Transverse colon (tissue), 4 donors: ENCODE measurements around the gene NBEA. TPM values are rescaled to one million over a fixed set of nuclear protein-coding genes. Genes with fewer than 3 reads are reported as not detected.

Source experiments
- DNase-seq: peaks from one replicate; pipeline ENCODE4 v3.0.0-alpha.2; 2019
- H3K27ac ChIP-seq, 4 donors: fragments of 200-600 bp; sonication (generic); 2 replicates each; pipeline ENCODE4 v1.5.1; 2016 to 2018; ENCODE audit warnings: inconsistent platforms in 4 of 4
- H3K27me3 ChIP-seq: fragments of 200-600 bp; sonication (generic); 2 replicates; pipeline ENCODE4 v1.5.1; 2017; ENCODE audit warnings: inconsistent platforms
- H3K36me3 ChIP-seq, 4 donors: fragments of 200-600 bp; sonication (generic); 2 replicates each; pipeline ENCODE4 v1.5.1; 2017 to 2019; ENCODE audit warnings: inconsistent platforms in 4 of 4
- H3K4me1 ChIP-seq, 4 donors: fragments of 200-600 bp; sonication (generic); 2 replicates each; pipeline ENCODE4 v1.5.1; 2017 to 2020; ENCODE audit warnings: inconsistent platforms in 4 of 4
- H3K4me3 ChIP-seq, 4 donors: fragments of 200-600 bp; sonication (generic); 1 replicate in 1 of 4; 2 replicates in 3 of 4; pipeline versions ENCODE4 v1.5.1 to v1.6.1; 2017 to 2019; ENCODE audit warnings: inconsistent platforms in 4 of 4
- H3K9me3 ChIP-seq, 2 donors: fragments of 200-600 bp; sonication (generic); 2 replicates each; pipeline ENCODE4 v1.5.1; 2017 to 2019; ENCODE audit warnings: inconsistent platforms in 2 of 2
- EP300 ChIP-seq: sonication (generic); formaldehyde crosslinking; IDR thresholded peaks from one replicate; pipeline ENCODE4 v1.6.1; 2017; ENCODE audit warnings: antibody characterized with exemption, low read depth
- POLR2A ChIP-seq: fragments of 450-650 bp; IDR thresholded peaks from one replicate; pipeline ENCODE4 v1.6.1; 2016; ENCODE audit warnings: antibody characterized with exemption, mild to moderate bottlenecking, moderate library complexity
- POLR2AphosphoS5 ChIP-seq, 3 donors: sonication (generic); formaldehyde crosslinking; IDR thresholded peaks; one replicate each; pipeline ENCODE4 v1.6.1; 2016; ENCODE audit warnings: antibody characterized with exemption in 3 of 3
- WGBS, 2 donors: methylation state at CpG; one replicate each; pipeline ENCODE4 v1.1.5; 2018; ENCODE audit warnings: low coverage in 1 of 2; 5-methylcytosine and 5-hydroxymethylcytosine counted together
- in situ Hi-C, 4 donors: fragments of 200-750 bp; cut with MboI; loops; one replicate each; pipeline versions ENCODE4 v1.15.0 to v1.15.1; 2017; ENCODE audit warnings: low sequenced_read_pairs in 3 of 4, low pct_ligation_motif_present in 1 of 4, low pct_unique_long_range_greater_than_20kb in 1 of 4
- intact Hi-C: fragments of 100-400 bp; cut with DNase I; formaldehyde crosslinking; loops from one replicate; pipeline ENCODE4 v1.15.1; 2023; ENCODE audit warnings: low total_unique reads
- total RNA-seq, 4 donors: library from RNA; depleted of rRNA; stranded (reverse); fragments of >200 nt; gene quantifications; one replicate each; pipeline ENCODE4 v1.1.0, GENCODE V29; 2016
- TF ChIP-seq, protein P1 (sequence below), 5 experiments: fragments of 200-600 bp in 3 of 5; fragments of 450-650 bp in 2 of 5; sonication (generic) in 3 of 5; IDR thresholded peaks; 1 replicate in 2 of 5; 2 replicates in 3 of 5; pipeline ENCODE4 v1.5.1; 2016 to 2017; ENCODE audit warnings: antibody characterized with exemption in 5 of 5, inconsistent platforms in 3 of 5, mild to moderate bottlenecking in 2 of 5, moderate library complexity in 1 of 5

Gene NBEA
- total RNA-seq, 4 donors from 2014 or later: 8.2 to 21.1 (median 12.5) TPM

DNA sequence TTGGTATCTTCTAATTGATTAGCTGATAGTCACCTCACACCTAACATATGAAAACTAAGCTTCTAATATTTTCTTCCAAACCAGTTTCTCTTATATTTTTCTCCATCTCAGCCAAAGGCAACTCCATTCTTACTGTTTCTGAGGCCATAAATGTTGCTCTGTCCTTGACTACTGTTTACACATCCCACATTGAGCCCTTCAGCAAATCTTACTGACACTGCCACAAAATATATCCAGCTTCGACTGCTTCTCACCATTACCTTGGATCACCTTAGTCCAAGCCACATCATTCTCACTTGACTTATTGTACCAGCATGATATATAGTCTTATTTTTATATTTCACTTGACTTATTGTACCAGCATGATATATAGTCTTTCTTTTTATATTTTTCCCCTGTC lies 412.8 kb downstream of the NBEA start:
- no peaks in the 10 kb centered on the region for H3K36me3 ChIP-seq
- WGBS, 2 donors: 85% methylated on average over 1 of the region's 1 CpG; no CpG with 5 or more reads in 1 of the 2 donors
- H3K27me3 ChIP-seq: no peaks in the 10 kb centered on the region
- peaks cover 0 to 4% (median 0%) of the 10 kb centered on the region in 4 donors for H3K4me1 ChIP-seq
- DNase-seq: no peak
- in situ Hi-C loops (no loop called here), intact Hi-C loops (no loop called here)
- TF ChIP-seq, protein P1, sequence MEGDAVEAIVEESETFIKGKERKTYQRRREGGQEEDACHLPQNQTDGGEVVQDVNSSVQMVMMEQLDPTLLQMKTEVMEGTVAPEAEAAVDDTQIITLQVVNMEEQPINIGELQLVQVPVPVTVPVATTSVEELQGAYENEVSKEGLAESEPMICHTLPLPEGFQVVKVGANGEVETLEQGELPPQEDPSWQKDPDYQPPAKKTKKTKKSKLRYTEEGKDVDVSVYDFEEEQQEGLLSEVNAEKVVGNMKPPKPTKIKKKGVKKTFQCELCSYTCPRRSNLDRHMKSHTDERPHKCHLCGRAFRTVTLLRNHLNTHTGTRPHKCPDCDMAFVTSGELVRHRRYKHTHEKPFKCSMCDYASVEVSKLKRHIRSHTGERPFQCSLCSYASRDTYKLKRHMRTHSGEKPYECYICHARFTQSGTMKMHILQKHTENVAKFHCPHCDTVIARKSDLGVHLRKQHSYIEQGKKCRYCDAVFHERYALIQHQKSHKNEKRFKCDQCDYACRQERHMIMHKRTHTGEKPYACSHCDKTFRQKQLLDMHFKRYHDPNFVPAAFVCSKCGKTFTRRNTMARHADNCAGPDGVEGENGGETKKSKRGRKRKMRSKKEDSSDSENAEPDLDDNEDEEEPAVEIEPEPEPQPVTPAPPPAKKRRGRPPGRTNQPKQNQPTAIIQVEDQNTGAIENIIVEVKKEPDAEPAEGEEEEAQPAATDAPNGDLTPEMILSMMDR (IDR thresholded peaks at IDR 0.05): no peak
- TF ChIP-seq EP300: no peak
- TF ChIP-seq POLR2AphosphoS5 (IDR thresholded peaks at IDR 0.05): no peak
- no peak for TF ChIP-seq POLR2A
- H3K9me3 ChIP-seq: no peaks in the 10 kb centered on the region
- H3K27ac ChIP-seq: no peak overlapping the region
- H3K4me3 ChIP-seq: no peak overlapping the region

DNA sequence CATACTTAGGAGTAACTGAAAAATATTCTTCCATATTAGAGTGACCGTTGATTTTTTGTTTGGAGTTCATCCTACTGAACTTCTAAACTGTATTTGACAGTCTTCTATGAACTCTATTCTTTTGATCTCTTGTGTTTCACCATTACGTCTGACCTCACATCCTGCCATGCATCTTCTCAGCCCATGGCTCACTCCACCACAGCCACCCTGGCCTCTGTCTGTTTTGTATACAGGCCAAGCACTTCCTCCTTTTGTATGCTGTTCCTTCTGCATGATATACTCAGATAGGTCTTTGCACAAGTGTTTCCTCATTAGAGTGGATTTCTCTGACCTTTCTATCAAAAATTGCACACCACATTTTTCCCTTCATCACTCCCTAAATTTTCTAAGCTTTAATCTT lies 414.5 kb downstream of the NBEA start:
- Histone ChIP-seq H3K9me3 (no peaks in the 10 kb centered on the region), H3K36me3 (no peaks in the 10 kb centered on the region), H3K4me3 (no peak overlapping the region), H3K4me1 (no peaks in the 10 kb centered on the region), H3K27ac (no peak overlapping the region), H3K27me3 (no peaks in the 10 kb centered on the region)
- TF ChIP-seq POLR2AphosphoS5 (IDR thresholded peaks at IDR 0.05) (no peak), POLR2A (no peak), EP300 (no peak)
- TF ChIP-seq, protein P1 (IDR thresholded peaks at IDR 0.05): no peak
- WGBS, 2 donors: 56 to 85% methylated on average over 2 of the region's 2 CpGs
- in situ Hi-C loops: no loop called here
- intact Hi-C loops: no loop called here
- DNase-seq: no peak

DNA sequence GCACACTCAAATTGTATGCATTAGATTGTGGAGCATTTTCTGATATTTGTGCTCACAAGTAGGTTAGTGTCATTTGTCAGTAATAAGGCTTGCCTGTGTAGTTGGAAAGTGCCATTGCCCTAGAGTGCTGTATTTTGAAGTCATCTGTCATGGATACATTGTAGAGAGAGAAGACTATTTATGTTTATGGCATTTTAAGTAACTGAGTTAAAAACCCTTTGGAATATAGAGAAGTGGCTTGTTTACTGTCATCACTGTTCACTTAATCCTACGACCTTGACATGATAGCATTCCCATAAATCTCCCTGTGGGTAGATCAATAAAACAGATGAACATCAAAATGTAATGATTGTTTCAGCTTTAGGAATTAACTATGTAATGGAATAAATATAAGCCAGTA lies 423.8 kb downstream of the NBEA start:
- 36 to 55% methylated on average over 1 of the region's 1 CpG for WGBS, 2 donors
- in situ Hi-C loops (no loop called here), intact Hi-C loops (no loop called here)
- no peak overlapping the region for H3K27ac ChIP-seq
- no peaks in the 10 kb centered on the region for H3K27me3 ChIP-seq
- no peak overlapping the region for H3K4me3 ChIP-seq
- peaks cover 6 to 8% of the 10 kb centered on the region in 2 donors for H3K9me3 ChIP-seq
- H3K36me3 ChIP-seq: no peaks in the 10 kb centered on the region
- no peak for DNase-seq
- no peaks in the 10 kb centered on the region for H3K4me1 ChIP-seq
- TF ChIP-seq POLR2AphosphoS5 (IDR thresholded peaks at IDR 0.05) (no peak), POLR2A (no peak), EP300 (no peak)
- TF ChIP-seq, protein P1 (IDR thresholded peaks at IDR 0.05): no peak

DNA sequence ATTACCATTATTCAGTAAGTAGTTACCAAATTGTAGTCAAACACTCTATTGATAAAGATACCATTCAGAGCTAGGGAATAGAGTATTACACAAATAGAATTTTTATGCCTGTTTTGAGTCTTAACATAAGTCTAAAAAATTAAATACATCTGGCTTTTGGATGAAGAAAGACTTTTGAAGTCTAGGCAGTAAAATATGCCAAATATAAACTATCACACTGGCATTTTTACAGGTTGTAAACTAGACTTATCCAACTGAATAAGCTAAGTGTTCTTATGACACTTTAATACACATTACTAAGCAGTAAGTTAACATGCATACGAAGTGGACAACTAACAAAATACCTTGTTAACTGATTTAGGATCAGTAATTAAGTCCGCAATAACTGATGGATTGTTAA lies 425.5 kb downstream of the NBEA start:
- H3K4me3 ChIP-seq: no peak overlapping the region
- H3K27ac ChIP-seq: no peak overlapping the region
- intact Hi-C loops (no loop called here), in situ Hi-C loops (no loop called here)
- H3K27me3 ChIP-seq: no peaks in the 10 kb centered on the region
- DNase-seq: no peak
- 63 to 68% methylated on average over 2 of the region's 2 CpGs for WGBS, 2 donors
- no peak for TF ChIP-seq EP300
- TF ChIP-seq POLR2AphosphoS5 (IDR thresholded peaks at IDR 0.05): no peak
- TF ChIP-seq, protein P1 (IDR thresholded peaks at IDR 0.05): no peak
- TF ChIP-seq POLR2A: no peak
- no peaks in the 10 kb centered on the region for H3K36me3 ChIP-seq
- no peaks in the 10 kb centered on the region for H3K4me1 ChIP-seq
- H3K9me3 ChIP-seq: peaks cover 14 to 16% of the 10 kb centered on the region in 2 donors
